HCT116 (cell line): ENCODE data around the gene SLC44A4. TPM values are rescaled to one million over a fixed set of nuclear protein-coding genes. Genes with fewer than 3 reads are reported as not detected.
"Not testable (repeated sequence)": the region's sequence is repeated elsewhere in the genome, so short reads cannot be mapped to it uniquely, and the experiment has no call there.

Source experiments
- ATAC-seq: fragments of 200-7000 bp; cut with Tn5 transposase; 2 replicates; pipeline ENCODE4 v1.9.1; 2020; ENCODE audit warnings: mild to moderate bottlenecking, moderate library complexity
- BruUV-seq: library from RNA; stranded (reverse); fragments of 400-500 nt; replicated peaks from 2 replicates; lab custom pipeline; 2021; lab: Mats Ljungman, UMichigan
- CTCF ChIA-PET: fragments of 300-600 bp; sonication (Branson Sonifier 250); formaldehyde crosslinking; loops from one replicate; lab custom pipeline; 2021; ENCODE audit warnings: antibody characterized with exemption; lab: Charles Lee
- POLR2A ChIA-PET: fragments of 300-600, 350-600 bp; sonication (Branson Sonifier 250); formaldehyde crosslinking; loops from one replicate; lab custom pipeline; 2021; ENCODE audit warnings: antibody characterized with exemption; lab: Charles Lee
- RAD21 ChIA-PET, 2 experiments: fragments of 300-600 bp; sonication (Branson Sonifier 250); formaldehyde crosslinking; loops; one replicate each; lab custom pipeline; 2023; ENCODE audit warnings: low total read pairs in 2 of 2; ENCODE audit not compliant: uncharacterized antibody in 2 of 2, unreplicated experiment in 2 of 2, low non-redundant PET in 1 of 2; lab: Charles Lee
- DNase-seq: peaks from one replicate; pipeline ENCODE4 v3.0.0-alpha.2; 2010; ENCODE audit warnings: low read depth, low spot score
- H2AFZ ChIP-seq: fragments of 200-600 bp; shearing (Covaris generic), sonication (generic); 2 replicates; pipeline ENCODE4 v1.6.1; 2017; ENCODE audit warnings: low read depth, mixed run types, mixed read lengths, antibody characterized with exemption, low read length; ENCODE audit not compliant: poor library complexity, severe bottlenecking
- H3K27ac ChIP-seq: 2 replicates; pipeline ENCODE4 v1.5.1; 2012; ENCODE audit warnings: low read depth, low read length
- H3K27me3 ChIP-seq: fragments of 200-600 bp; sonication (generic); 2 replicates; pipeline ENCODE4 v1.6.1; 2016; ENCODE audit warnings: mixed run types, low read length, mixed read lengths; ENCODE audit not compliant: insufficient read depth
- H3K36me3 ChIP-seq, 2 experiments: fragments of 200-500 bp in 1 of 2; fragments of 200-600 bp in 1 of 2; sonication (Bioruptor generic) in 1 of 2; sonication (generic) in 1 of 2; 2 replicates each; pipeline versions ENCODE4 v1.5.1 to v1.6.1; 2014 to 2016; ENCODE audit warnings: low read length in 2 of 2, inconsistent platforms in 1 of 2, mixed read lengths in 1 of 2, mixed run types in 1 of 2; ENCODE audit not compliant: insufficient read depth in 2 of 2, control insufficient read depth in 1 of 2
- H3K4me1 ChIP-seq, 2 experiments: fragments of 200-600 bp in 1 of 2; sonication (generic) in 1 of 2; 2 replicates each; pipeline versions ENCODE4 v1.5.1 to v1.6.1; 2012 to 2017; ENCODE audit warnings: low read length in 2 of 2, inconsistent platforms in 1 of 2, mild to moderate bottlenecking in 1 of 2, mixed read lengths in 1 of 2, mixed run types in 1 of 2, moderate library complexity in 1 of 2; ENCODE audit not compliant: insufficient read depth in 2 of 2, control insufficient read depth in 1 of 2
- H3K4me2 ChIP-seq: fragments of 200-600 bp; sonication (generic); 2 replicates; pipeline ENCODE4 v1.6.1; 2017; ENCODE audit warnings: mixed run types, low read length, mixed read lengths
- H3K4me3 ChIP-seq, 2 experiments: fragments of 200-600 bp in 1 of 2; sonication (generic) in 1 of 2; replicated peaks in 1 of 2; 2 replicates each; pipeline ENCODE4 v1.5.1; 2011 to 2016; ENCODE audit warnings: low read length in 2 of 2, control low read depth in 1 of 2, low read depth in 1 of 2, mild to moderate bottlenecking in 1 of 2, mixed read lengths in 1 of 2, mixed run types in 1 of 2
- H3K79me2 ChIP-seq: fragments of 200-600 bp; sonication (generic); 2 replicates; pipeline ENCODE4 v1.6.1; 2017; ENCODE audit warnings: mild to moderate bottlenecking, mixed run types, low read length, moderate library complexity, mixed read lengths; ENCODE audit not compliant: insufficient read depth
- H3K9ac ChIP-seq: fragments of 200-600 bp; sonication (generic); 2 replicates; pipeline ENCODE4 v1.6.1; 2016; ENCODE audit warnings: low read length, mixed read lengths
- H3K9me2 ChIP-seq: fragments of 200-600 bp; sonication (generic), shearing (Covaris generic); 2 replicates; pipeline ENCODE4 v1.6.1; 2017; ENCODE audit warnings: mixed run types, mild to moderate bottlenecking, moderate library complexity; ENCODE audit not compliant: insufficient read depth
- H3K9me3 ChIP-seq, 2 experiments: fragments of 200-500 bp in 1 of 2; fragments of 200-600 bp in 1 of 2; sonication (Bioruptor generic) in 1 of 2; sonication (generic) in 1 of 2; 2 replicates each; pipeline ENCODE4 v1.6.1; 2014 to 2017; ENCODE audit warnings: low read length in 2 of 2, mixed read lengths in 2 of 2, inconsistent platforms in 1 of 2, low read depth in 1 of 2, mild to moderate bottlenecking in 1 of 2, mixed run types in 1 of 2, moderate library complexity in 1 of 2; ENCODE audit not compliant: control insufficient read depth in 1 of 2, insufficient read depth in 1 of 2
- H4K20me1 ChIP-seq: fragments of 200-600 bp; sonication (generic), shearing (Covaris generic); 2 replicates; pipeline ENCODE4 v1.6.1; 2017; ENCODE audit warnings: mixed run types, mild to moderate bottlenecking, moderate library complexity; ENCODE audit not compliant: insufficient read depth
- CEBPB ChIP-seq: IDR thresholded peaks from 2 replicates; pipeline ENCODE4 v1.6.1; 2012; ENCODE audit warnings: low read depth
- EGR1 ChIP-seq: IDR thresholded peaks from 2 replicates; pipeline ENCODE4 v1.6.1; 2012; ENCODE audit warnings: low read depth
- FOSL1 ChIP-seq: IDR thresholded peaks from 2 replicates; pipeline ENCODE4 v1.6.1; 2012; ENCODE audit warnings: low read depth
- SRF ChIP-seq: IDR thresholded peaks from 2 replicates; pipeline ENCODE4 v1.6.1; 2012; ENCODE audit warnings: low read depth
- YY1 ChIP-seq: IDR thresholded peaks from 2 replicates; pipeline ENCODE4 v1.6.1; 2011; ENCODE audit warnings: low read length, low read depth, moderate library complexity, mild to moderate bottlenecking; ENCODE audit not compliant: insufficient replicate concordance; ENCODE audit errors: extremely low read depth
- intact Hi-C: fragments of 100-400 bp; cut with micrococcal nuclease; formaldehyde crosslinking; loops from 2 replicates; pipeline ENCODE4 v1.10.0; 2022
- total RNA-seq: library from RNA; stranded (reverse); gene quantifications from one replicate; pipeline ENCODE4 v1.2.1, GENCODE V29; 2021; ENCODE audit not compliant: unreplicated experiment

SLC44A4 gene
- total RNA-seq, 1 experiment from 2014 or later, result 0.74 TPM

DNA sequence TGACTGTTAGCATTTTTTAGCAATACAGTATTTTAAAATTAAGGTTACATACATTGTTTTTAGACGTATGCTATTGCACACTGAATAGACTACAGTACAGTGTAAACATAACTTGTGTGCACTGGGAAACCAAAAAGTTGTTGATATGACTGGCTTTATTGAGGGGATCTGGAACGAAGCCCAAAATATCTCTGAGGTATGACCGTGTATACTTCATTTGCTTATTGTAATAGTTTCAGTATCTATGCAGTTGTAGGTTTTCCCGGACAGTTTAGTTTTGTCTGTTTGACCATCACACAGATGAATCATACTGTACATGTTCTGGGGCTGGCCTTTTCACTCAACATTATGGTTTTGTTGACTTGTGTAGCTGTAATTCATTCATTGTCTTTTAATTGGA lies 30.0 kb upstream of the SLC44A4 start:
- H3K36me3 ChIP-seq, result no peaks in the 10 kb centered on the region
- RAD21 ChIA-PET, result interaction anchor here in 1 of 2 experiments (0.5 to 0.7 kb wide), 2 partner anchors 11 to 162 kb away, joined by 3 to 4 read pairs; no protein-coding TSS in a partner anchor
- H3K4me1 ChIP-seq, result peaks cover 42 to 68% of the 10 kb centered on the region in 2 experiments
- H3K4me2 ChIP-seq, result peak overlapping the region; percentile 44
- CTCF ChIA-PET, result interaction anchor here (0.9 kb wide), 1 partner anchor 44 kb away, joined by 3 read pairs; no protein-coding TSS in a partner anchor
- H3K27ac ChIP-seq, result no peak overlapping the region
- no peak overlapping the region for H3K4me3 ChIP-seq
- H2AFZ ChIP-seq, result peak overlapping the region; percentile 19
- intact Hi-C loops, result no loop called here
- H3K9me2 ChIP-seq, result no peaks in the 10 kb centered on the region
- no peaks in the 10 kb centered on the region for H4K20me1 ChIP-seq
- ATAC-seq (no peak), DNase-seq (no peak)
- no peak overlapping the region for H3K9ac ChIP-seq
- H3K9me3 ChIP-seq, result no peaks in the 10 kb centered on the region
- POLR2A ChIA-PET, result no interaction called here
- BruUV-seq, result no TSS peak
- H3K79me2 ChIP-seq, result no peaks in the 10 kb centered on the region
- H3K27me3 ChIP-seq, result no peaks in the 10 kb centered on the region
- TF ChIP-seq EGR1 (no peak), SRF (no peak), FOSL1 (no peak), YY1 (no peak), CEBPB (no peak)
- TF ChIP-seq, all 23 proteins: peak for 0

- H3K27me3 ChIP-seq, intact Hi-C loops, H3K9me2 ChIP-seq, POLR2A ChIA-PET, H3K9ac ChIP-seq, H4K20me1 ChIP-seq, DNase-seq, CTCF ChIA-PET, H3K79me2 ChIP-seq, H3K27ac ChIP-seq, H3K9me3 ChIP-seq, RAD21 ChIA-PET, H3K36me3 ChIP-seq, BruUV-seq, H3K4me3 ChIP-seq, ATAC-seq: not testable (repeated sequence)
- Histone ChIP-seq H2AFZ (peak overlapping the region; percentile 19), H3K4me1 (peaks cover 42 to 66% of the 10 kb centered on the region in 2 experiments), H3K4me2 (peak overlapping the region; percentile 44)
These were observed 29.5 kb upstream of the SLC44A4 start for GRCh38 chr6:31908255-31908654.
